Glutamatergic neuron (in vitro differentiated cells): Measurements from ENCODE around the gene DENR. TPM values are rescaled to one million over a fixed set of nuclear protein-coding genes. Genes with fewer than 3 reads are reported as not detected.
"Not testable (repeated sequence)": the region's sequence is repeated elsewhere in the genome, so short reads cannot be mapped to it uniquely, and the experiment has no call there.

Source experiments
- DNase-seq: peaks from one replicate; pipeline ENCODE4 v3.0.0; 2022
- H3K27ac Mint-ChIP-seq: one replicate; pipeline ENCODE4 v1.8.0; 2020; ENCODE audit warnings: mild to moderate bottlenecking, mixed read lengths, inconsistent platforms; ENCODE audit not compliant: unreplicated experiment
- H3K27me3 Mint-ChIP-seq: one replicate; pipeline ENCODE4 v1.8.0; 2020; ENCODE audit warnings: mild to moderate bottlenecking, moderate library complexity, mixed read lengths, inconsistent platforms; ENCODE audit not compliant: unreplicated experiment
- H3K36me3 Mint-ChIP-seq: one replicate; pipeline ENCODE4 v1.8.0; 2020; ENCODE audit warnings: mild to moderate bottlenecking, mixed read lengths, inconsistent platforms; ENCODE audit not compliant: unreplicated experiment
- H3K4me1 Mint-ChIP-seq: one replicate; pipeline ENCODE4 v1.8.0; 2020; ENCODE audit warnings: mild to moderate bottlenecking, low read depth, mixed read lengths, inconsistent platforms; ENCODE audit not compliant: unreplicated experiment
- H3K4me3 Mint-ChIP-seq: one replicate; pipeline ENCODE4 v1.8.0; 2020; ENCODE audit warnings: mild to moderate bottlenecking, mixed read lengths, inconsistent platforms; ENCODE audit not compliant: unreplicated experiment
- H3K9me3 Mint-ChIP-seq: one replicate; pipeline ENCODE4 v1.8.0; 2020; ENCODE audit warnings: mild to moderate bottlenecking, moderate library complexity, mixed read lengths, inconsistent platforms; ENCODE audit not compliant: unreplicated experiment
- total RNA-seq: library from RNA; stranded (reverse); fragmentation: NEBNext Ultra II Directional; extraction: Animal tissue kit (Norgen Biotek cat#: 25700); gene quantifications from one replicate; pipeline ENCODE4 v1.2.1, GENCODE V29; 2021; ENCODE audit not compliant: unreplicated experiment
- TF ChIP-seq, protein P1 (sequence below): fragments of 200-600 bp; sonication (generic); IDR thresholded peaks from one replicate; pipeline ENCODE4 v1.5.0; 2021; ENCODE audit not compliant: partially characterized antibody, unreplicated experiment

DENR gene
- total RNA-seq, 1 donor from 2014 or later: 42.7 TPM

- DNase-seq: no peak
- H3K9me3 Mint-ChIP-seq: no peaks in the 10 kb centered on the region
- H3K36me3 Mint-ChIP-seq: no peaks in the 10 kb centered on the region
- TF ChIP-seq, protein P1, sequence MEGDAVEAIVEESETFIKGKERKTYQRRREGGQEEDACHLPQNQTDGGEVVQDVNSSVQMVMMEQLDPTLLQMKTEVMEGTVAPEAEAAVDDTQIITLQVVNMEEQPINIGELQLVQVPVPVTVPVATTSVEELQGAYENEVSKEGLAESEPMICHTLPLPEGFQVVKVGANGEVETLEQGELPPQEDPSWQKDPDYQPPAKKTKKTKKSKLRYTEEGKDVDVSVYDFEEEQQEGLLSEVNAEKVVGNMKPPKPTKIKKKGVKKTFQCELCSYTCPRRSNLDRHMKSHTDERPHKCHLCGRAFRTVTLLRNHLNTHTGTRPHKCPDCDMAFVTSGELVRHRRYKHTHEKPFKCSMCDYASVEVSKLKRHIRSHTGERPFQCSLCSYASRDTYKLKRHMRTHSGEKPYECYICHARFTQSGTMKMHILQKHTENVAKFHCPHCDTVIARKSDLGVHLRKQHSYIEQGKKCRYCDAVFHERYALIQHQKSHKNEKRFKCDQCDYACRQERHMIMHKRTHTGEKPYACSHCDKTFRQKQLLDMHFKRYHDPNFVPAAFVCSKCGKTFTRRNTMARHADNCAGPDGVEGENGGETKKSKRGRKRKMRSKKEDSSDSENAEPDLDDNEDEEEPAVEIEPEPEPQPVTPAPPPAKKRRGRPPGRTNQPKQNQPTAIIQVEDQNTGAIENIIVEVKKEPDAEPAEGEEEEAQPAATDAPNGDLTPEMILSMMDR: no peak
- no peak overlapping the region for H3K27ac Mint-ChIP-seq
- H3K27me3 Mint-ChIP-seq: no peaks in the 10 kb centered on the region
- H3K4me3 Mint-ChIP-seq: no peak overlapping the region
- no peaks in the 10 kb centered on the region for H3K4me1 Mint-ChIP-seq
Observed at GRCh38 chr12:122795807-122796206, 43.2 kb downstream of the DENR start.

- H3K4me1 Mint-ChIP-seq: no peaks in the 10 kb centered on the region
- DNase-seq: no peak
- no peak overlapping the region for H3K27ac Mint-ChIP-seq
- no peaks in the 10 kb centered on the region for H3K36me3 Mint-ChIP-seq
- H3K4me3 Mint-ChIP-seq: no peak overlapping the region
- no peaks in the 10 kb centered on the region for H3K9me3 Mint-ChIP-seq
- TF ChIP-seq, protein P1: no peak
- H3K27me3 Mint-ChIP-seq: no peaks in the 10 kb centered on the region
Observed at GRCh38 chr12:122799641-122800243, 47.1 kb downstream of the DENR start.

DNA sequence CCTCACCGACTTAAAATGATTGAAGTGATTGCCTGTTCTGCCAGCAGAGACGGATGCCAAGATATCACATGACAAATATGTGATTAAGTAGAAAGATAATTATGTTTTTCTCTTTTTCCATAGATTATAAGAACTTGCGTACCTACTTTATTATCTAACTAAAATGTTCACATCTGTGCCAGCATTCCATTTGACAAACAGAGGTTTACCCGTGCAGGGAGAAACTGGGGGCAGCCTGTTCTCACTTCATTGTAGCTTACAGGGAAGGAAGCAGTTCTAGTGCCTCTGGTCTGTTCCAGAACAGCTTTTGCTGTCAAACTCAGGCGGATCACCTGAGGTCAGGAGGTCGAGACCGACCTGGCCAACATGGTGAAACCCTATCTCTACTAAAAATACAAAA lies 51.3 kb downstream of the DENR start:
- TF ChIP-seq, protein P1: no peak
- Mint-ChIP-seq H3K27ac (no peak overlapping the region), H3K4me1 (no peaks in the 10 kb centered on the region), H3K36me3 (no peaks in the 10 kb centered on the region), H3K9me3 (no peaks in the 10 kb centered on the region), H3K4me3 (no peak overlapping the region), H3K27me3 (no peaks in the 10 kb centered on the region)
- DNase-seq: no peak

DNA sequence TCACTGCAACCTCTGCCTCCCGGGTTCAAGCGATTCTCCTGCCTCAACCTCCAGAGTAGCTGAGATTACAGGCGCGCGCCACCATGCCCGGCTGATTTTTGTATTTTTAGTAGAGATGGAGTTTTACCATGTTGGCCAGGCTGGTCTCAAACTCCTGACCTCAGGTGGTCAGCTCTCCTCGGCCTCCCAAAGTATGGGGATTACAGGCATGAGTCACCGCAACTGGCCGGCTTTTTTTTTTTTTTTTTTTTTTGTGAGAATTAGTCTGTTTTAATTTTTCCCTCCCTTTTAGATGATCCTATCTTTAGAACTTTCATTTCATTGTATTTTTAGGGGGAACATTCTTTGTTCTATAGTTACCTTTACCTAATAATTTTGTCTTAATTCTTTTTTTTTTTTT lies 52.3 kb downstream of the DENR start:
- not testable (repeated sequence) for H3K4me3 Mint-ChIP-seq, H3K27ac Mint-ChIP-seq, H3K36me3 Mint-ChIP-seq, H3K4me1 Mint-ChIP-seq, H3K9me3 Mint-ChIP-seq, H3K27me3 Mint-ChIP-seq, DNase-seq

DNA sequence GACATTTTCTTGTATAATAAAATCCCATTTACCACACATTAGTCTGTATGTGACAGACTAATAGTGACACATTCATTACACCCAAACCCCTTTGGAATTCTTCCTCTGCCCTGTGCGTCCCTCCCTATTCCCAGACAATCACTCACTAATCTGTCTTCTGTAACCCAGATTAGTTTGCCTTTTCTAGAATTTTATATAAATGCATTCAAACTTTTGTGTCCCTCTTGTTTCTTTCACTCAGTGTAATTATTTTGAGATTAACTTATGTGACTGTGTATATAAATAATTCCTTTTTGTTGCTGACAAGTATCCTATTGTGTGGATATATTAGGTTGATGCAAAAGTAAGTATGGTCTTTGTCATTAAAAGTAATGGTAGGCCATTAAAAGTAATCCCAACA lies 55.0 kb downstream of the DENR start:
- Mint-ChIP-seq H3K9me3 (no peaks in the 10 kb centered on the region), H3K4me1 (no peaks in the 10 kb centered on the region), H3K27me3 (no peaks in the 10 kb centered on the region), H3K36me3 (no peaks in the 10 kb centered on the region), H3K27ac (no peak overlapping the region), H3K4me3 (no peak overlapping the region)
- TF ChIP-seq, protein P1: no peak
- no peak for DNase-seq
